ENCODE results near the gene SPATS2L.
A peak's percentile ranks its signal among the peaks of the same experiment; 100 is the strongest.

Gene SPATS2L

DNA sequence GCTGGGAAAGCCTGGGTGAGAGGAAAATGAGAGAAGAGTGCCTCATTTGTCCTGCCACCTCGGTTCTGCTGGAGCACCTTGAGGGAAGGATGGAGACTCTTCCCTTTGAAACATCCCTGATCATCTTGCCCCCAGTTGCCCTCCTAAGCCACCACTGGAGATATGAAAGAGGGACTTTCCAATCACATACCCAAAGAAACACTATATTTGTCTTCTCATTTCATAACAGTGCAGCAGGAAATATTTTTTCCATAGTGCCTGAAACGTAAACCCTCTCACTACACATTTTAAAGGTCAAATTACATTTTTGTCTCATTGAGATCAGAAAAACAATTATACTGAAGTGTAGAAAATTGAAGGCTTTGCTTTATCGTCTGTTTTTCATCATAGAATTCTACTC is 140.1 kb downstream of the SPATS2L start:
- ATAC-seq (peak; percentile 44), DNase-seq (no peak)

DNA sequence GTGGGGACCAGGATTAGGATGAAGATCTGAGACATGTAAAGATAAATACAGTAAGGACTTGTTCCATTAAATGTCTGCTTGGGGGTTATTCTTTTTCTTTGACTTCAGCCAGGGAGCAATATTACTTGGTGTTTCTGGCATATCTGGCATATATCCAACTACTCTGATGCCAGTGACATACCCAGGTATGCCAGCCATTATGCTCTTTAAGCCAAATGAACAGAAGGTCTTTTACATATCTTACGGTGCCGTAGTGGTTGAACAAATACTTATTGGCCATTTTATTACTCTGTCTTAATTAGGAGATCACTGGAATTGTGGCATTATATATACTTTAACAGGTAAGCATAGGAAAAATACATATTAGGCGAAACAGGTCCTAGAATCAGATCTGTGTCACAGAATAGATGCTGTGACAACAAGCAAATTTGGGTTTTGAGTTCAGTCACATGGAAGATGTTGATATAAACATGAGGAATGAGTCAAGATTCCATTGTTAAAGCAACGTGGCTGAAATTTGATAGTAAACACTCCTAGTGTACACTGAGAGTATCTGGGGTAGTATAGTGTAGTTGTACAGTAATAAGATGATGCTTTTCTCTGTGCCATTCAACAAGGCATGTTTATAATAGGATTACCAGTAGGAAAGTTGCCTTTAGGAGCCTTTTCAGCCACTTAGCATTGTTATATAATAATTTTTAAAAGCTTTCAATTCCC is 140.8 kb downstream of the SPATS2L start:
- no peak for DNase-seq
- no peak for ATAC-seq

DNA sequence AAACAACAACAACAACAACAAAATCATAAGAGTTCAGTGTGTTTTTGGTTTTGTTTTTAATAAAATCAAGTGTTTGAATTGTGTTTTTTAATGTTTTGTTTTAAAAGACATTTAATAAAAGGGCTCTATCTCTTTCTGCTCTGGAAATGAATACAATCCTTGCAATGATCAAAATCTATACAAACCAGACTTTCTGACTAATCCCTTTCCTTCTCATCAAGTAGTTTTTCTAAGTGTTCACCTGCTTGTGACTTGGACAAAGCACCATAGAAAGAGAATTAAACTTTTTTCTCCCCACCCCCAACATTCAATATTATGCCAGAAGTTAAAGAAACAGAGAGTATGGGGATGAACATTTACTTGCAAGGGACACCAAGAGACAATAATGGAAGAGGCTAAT is 142.0 kb downstream of the SPATS2L start:
- ATAC-seq: no peak
- DNase-seq: no peak

DNA sequence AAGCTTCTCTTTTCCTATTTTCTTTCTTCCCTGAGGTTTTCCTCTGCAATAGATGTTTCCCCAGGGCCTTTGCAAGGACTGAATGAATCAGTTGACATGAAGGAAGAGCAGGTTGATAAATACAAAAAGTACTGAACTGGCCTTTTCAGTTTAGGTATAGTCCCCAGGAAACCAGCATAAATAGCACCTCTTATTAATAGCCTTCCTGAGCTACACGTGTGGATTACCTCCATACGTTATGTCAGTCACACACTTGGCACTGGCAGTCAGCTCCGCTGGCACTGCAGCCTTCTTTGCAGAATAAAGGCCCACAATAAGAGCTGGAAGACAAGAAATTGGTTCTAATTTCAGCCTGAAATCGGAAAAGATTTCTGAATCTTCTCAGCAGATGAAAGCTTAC is 142.7 kb downstream of the SPATS2L start:
- ATAC-seq (no peak), DNase-seq (no peak)

DNA sequence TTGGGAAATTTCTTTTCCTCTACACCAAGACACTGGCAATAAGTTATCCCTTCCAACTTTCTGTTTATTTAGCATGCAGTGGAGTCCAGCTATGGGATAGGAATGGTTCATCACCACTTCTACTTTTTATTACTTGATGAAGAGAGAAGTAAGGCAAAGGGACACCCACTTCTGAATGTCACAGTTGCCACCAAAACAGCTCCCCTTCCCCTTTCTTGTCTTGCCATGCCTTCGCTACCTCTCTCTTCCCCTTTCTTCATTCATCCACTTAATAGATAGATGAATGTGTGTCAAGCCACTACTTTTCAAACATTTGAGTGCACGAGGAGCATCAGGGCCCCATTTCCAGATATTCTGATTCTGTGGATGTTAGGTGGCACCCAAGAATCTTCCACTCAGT is 143.8 kb downstream of the SPATS2L start:
- DNase-seq (no peak), ATAC-seq (no peak)

DNA sequence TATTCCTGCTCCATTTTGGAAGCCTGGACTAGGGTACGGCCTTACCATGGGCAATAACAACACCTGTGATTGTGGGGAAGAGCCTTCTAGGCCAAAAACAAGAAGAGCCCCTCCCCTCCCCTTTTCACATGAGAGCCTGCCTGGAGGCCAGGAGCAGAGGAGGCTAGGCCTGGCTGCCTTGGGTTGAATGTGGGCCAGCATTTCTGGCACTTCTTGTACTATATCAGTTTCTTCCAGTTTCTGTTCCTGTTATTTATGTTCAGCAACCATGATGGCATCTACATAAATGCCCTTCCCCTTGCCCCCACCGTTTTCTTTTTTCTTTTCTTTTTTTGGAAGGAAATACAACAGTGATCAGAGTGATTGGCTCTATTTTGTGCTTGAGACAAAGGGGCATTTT is 145.0 kb downstream of the SPATS2L start:
- ATAC-seq: no peak

DNA sequence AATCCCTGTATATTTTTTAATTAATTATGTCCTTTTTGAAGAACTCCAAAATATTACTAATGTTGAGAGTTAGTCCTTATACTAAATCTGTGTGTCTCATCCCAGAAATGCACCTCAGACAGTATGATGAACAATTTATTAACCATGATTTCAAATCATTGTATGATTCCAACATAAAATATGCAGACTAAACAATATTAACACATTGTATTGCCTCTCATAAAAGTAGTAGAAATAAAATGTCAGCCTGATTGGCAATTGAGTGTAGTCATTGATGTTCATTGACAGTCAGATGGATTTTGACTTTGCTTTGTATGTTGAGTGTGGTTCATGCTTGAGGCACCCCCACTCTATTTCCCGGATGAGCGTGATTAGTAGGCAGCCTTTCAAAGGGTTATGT is 145.9 kb downstream of the SPATS2L start:
- ATAC-seq (no peak), DNase-seq (no peak)

More for the DNA sequence above, 145.0 kb downstream of the SPATS2L start:
- DNase-seq: no peak

DNA sequence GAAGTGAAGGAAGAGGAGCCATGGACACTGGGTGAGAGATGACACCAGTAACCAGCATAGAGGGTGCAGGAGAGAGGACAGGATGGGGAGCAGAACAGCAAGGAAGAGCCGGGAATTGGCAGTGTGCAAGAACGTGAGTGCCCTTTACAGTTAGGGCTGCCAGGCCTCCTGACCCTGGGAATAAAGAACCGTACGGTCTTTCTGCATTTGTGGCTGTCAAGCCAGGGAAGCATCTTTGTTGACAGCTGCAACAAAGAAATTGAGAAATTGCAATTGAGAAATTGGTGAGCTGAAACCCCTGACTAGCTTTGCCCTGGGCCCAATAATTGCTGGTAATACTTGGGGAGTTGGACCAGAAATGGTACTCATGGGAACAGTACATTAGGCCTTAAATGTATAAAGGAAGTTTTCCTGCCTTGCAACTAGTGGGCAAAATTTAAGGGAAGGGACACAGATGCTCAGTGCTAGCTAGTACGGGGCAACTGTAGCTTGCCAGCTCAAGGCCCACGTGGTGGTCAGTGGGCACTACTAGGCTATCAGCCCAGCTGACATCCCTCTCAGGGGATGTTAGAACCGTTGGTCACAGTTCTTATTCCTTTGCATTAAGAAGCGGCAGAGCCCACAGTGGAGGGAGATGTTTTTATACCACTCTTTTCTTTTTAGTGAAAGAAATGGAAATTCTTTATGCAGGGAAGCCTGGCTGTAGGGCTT is 146.8 kb downstream of the SPATS2L start:
- no peak for ATAC-seq
- no peak for DNase-seq

DNA sequence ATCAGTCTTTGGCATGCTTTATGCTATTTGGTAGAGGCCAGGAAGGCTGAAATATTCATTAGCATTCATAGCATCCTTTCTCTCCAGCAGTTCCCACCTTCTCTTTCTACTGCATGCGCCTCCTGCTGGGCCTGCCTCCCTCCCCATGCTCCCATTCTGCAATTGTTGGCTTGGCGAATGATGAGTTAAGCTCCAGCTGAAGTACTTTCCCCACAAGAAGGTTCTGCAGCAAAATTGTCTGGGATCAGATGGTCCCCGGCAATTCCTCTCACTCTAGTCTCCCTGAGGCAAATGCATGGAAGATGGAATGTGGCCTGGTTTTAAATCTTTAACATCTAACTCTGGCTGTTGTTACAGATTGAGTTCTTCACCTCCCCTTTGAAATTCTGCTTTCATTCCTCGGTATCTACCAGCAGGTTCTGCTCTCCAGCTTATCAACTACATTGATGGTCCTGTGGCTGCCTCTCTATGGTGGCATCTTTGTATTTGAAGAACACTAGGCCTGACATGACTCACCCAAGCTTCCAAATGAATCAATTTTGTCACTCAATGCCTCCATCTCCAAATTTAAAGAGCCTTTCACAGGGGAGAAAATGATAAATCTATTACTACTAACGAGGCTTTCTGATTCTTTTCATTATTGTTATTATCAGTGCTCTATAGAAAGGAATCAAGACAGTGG is 147.5 kb downstream of the SPATS2L start:
- DNase-seq (no peak), ATAC-seq (no peak)

DNA sequence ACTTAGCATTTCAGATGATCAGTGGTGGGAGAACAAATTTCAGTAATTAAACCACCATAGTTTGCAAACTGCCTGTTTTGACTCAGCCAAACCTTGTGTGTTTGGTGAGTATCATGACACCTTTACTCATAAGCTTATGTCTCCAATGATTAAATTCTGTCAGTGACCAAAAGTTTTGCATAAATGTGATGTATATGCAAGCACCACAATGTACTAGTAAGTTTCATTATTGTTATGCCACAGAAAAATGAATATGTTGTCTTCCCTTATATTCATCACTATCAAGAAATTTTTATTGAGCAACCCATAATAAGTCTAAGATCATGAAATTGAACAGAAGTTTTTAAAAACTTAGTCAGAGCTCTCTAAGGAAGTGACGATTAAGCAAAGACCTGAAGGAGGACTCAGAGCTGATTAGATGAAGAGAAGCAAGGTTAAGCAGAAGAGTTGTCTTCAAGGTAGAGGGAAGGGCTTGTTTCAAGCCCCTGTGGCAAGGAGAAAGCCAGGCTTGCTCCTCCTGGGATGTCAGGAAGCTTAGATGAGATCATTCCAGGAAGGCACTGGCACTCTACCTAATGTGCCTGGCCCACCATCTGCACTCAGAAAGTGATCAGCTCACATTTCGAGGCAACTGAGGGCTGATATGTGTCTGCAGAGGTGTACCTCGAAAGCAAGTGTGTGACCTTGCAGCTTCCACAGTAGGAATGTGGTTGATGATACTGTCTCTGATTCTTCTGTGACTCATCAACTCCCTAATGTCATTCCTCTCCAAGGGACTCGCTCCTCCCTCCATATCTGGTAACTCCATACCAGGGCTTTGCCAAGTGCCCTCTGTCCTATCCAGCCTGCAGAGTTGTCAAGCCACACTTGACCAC is 148.7 kb downstream of the SPATS2L start:
- ATAC-seq (peak; percentile 82), DNase-seq (no peak)

DNA sequence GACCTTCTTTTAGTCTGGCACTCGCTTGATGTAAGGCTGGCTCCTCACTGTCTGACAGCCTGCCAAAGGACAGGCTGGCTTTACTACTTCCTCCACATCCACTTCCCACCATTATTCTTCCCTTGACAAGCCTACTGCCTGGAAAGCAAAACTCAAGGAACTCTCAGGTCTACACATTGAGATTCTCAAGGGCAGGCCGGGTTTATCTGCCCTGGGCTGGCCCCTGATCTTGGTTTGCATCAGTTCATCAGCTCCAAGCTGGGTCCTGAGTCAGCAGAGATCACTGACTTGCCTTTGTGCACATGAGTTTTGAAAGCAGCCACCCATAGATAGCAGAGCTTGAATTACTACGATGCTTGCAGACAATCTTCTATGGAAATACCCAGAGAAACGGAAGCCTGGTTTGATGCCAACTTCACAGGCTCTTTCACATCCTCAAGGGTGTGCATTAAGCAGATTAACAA is 149.5 kb downstream of the SPATS2L start:
- DNase-seq (no peak), ATAC-seq (peak; percentile 44)

DNA sequence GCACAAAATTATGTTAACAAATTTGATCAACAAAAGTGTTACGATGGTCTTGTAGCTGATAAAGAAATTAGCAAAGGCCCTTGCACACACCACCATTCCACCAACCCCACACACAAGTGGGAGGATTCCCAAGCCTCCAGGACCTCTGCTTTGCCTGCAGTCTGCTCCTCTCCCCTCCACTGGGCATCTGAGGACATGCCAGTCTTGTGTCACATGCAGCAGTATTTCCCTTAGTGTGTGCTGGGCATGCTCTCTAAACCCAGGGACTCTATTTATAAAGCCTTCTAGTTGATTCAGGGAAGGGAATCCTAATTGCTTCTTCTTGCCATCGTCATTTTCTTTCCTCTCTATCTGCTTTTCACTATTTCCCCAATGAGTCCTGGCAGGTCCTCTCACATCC is 150.1 kb downstream of the SPATS2L start:
- DNase-seq (no peak), ATAC-seq (no peak)

DNA sequence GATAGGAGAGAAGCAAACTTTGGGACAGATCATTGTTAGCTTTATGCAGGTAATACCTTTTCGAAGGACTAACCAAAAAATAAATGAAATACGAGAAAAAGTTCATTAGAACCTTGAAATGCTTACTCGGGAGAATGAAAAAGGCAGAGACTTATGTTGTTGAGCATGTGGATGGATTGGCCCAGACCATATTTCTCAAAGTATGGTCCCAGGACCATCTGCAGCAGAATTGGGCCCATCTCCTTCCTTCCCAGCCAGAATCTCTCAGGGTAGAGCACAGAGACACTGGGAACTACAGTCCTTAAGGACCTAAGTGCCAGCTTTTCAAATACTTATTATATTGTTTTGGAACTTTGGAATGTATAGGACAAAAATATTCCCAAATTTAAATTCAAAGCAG is 152.6 kb downstream of the SPATS2L start:
- ATAC-seq: no peak
- no peak for DNase-seq

DNA sequence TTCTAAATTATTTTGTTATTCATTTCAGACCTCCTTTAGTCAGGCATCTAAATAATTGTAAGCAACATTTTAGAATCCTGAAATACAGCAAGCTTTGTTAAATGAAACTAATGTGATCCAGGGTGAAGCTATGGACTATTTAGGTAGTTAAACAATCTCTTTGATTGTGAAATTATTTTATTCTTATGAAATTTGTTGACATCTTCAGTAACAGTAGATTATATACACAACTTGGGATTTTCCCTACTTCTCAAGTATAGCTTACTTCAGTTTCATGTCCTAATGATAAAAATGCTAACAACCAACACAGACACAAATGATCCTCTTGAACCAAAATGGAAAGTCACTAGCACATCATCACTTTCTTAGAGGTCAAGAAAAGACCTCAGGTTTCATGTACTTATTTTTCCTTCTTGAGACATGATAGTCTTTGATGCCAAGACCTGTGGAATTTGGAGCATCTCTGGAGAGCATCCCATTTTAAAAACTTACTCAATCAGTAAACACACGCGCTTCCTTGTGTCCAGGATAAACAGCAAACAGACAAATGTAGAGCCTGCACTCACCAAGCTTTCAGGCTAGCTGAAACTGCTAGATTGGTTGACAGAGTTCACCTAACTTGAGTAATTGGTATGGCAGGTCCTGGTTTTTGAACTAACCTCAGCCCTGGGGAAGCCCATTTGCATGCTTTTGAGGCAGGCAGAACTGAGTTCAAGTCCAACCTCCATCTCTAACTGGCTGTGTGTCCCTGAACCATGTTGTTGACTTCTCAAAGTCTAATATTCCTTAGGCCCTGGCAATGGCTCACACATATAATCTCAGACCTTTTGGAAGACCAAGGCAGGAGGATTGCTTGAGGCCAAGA is 155.6 kb downstream of the SPATS2L start:
- DNase-seq: no peak
- ATAC-seq: no peak

DNA sequence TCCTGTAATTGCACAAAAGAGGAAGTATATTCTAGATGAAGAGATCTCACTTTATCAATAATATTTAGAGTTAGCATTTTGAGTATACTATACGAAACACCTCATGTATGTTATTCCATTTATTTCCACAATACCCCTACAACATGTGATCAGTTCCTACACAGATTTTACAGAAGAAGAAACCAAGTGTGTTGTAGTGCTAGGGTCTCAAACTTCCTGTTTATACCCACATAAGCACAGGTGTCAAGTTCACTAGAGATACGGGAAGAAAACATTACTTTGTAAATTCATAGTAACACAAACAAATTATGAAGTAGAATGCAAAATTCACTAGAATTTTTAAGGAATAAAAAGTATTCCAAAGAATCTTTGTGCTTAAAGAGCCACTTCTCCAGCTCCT is 157.0 kb downstream of the SPATS2L start:
- no peak for DNase-seq
- ATAC-seq: no peak

DNA sequence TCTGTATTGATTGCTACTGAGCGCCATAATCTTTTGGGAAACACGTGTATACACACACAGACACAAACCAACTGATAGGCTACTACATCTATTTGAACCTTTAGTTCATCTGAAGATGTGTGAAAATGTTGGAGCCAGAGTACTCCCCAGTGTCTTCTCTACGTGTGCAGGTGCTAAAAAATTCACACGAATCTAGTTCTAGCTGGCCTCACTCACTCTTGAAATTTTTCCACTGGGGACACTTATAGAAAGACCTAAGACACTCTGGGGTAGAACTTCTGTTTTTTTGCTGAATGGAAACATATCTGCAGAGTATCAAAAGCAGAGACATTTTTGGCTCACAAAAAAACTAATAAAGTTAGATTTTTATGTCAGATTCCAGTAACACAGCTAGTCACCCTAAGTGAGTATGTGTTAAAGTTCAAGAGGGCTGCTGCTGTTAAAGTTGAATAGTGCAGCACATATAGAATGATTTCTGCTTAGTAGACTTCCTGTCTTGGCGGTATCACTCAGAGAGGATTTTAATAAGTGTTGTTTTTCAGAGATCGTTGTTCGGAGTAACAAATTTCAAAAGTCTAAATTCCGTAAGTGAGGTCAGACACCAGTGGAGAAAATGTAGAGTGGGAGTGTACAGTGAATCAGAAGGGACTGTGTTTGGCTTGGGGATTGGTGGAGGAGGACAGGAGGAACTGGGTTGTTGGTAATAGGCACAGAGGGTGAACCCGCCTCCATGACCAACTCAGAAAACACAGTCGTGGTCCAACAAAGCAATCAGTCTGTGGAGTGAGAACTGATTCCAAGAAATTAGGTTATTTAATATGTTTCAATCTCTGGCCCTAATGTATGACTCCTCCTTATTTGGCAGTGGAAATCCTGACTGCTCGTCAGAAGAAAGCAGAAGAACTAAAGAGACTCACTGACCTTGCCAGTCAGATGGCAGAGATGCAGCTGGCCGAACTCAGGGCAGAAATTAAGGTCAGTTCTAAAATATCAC is 160.2 kb downstream of the SPATS2L start:
- DNase-seq: peak; percentile 34

DNA sequence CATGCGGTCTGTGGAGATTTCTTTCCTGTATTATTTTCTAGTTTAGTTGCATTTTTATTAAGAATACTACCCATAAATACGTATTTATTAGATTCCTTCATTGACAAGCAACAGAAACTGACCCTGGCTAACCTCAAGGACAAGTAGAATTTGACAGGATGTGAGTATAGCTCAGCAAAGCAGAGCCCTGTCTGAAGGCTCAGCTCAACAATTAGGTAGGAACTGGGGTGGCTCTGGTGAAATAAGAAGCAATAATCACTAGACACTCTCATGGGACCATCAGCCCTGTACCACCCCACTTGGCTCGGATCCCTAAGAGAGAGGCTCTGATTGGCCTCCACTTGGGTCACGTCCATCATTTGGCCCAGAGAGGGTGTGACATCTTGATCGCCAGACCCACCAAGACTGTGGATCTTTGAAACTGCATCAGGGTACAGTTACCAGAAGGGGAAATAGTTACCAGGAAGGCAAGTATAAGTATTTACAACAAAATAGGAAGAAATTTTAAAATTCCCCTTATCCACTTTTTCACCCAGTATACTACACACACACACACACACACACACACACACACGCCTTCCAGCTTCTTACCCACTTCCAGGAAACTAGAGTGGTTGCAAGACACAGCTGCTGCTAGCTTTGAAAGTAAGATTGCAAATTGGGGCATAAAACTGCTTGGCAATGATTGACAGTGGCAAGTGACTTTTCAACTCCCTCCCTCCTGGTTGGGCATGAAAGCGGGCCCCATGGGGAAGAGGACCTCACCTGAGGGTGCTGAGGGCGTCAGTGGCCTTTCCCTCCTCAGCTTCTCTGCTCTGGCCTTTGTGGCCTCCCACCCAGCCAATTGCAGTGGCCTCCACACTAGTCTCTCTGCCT is 161.6 kb downstream of the SPATS2L start:
- DNase-seq (no peak), ATAC-seq (no peak)

More for the DNA sequence above, 160.2 kb downstream of the SPATS2L start:
- ATAC-seq: peak; percentile 87

DNA sequence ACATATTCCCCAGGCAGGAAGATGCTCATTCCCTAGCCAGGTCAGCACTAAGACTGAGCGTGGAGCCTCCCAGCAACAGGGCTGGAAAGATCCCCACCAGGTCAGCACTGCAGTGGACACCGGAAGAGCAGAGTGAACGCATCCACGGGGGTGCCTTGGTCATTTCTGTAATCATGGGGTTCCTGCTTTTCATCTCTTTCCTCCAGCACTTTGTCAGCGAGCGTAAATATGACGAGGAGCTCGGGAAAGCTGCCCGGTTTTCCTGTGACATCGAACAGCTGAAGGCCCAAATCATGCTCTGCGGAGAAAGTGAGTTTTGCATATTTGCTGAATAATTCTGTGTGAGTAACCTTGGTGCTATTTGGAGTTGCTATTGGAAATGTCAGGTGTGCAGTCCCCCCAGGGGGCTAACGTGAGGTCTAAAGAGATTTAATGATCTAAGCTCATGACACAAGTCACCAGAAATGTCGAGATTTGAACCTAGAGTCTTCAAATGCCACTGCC is 163.3 kb downstream of the SPATS2L start:
- DNase-seq: no peak

DNA sequence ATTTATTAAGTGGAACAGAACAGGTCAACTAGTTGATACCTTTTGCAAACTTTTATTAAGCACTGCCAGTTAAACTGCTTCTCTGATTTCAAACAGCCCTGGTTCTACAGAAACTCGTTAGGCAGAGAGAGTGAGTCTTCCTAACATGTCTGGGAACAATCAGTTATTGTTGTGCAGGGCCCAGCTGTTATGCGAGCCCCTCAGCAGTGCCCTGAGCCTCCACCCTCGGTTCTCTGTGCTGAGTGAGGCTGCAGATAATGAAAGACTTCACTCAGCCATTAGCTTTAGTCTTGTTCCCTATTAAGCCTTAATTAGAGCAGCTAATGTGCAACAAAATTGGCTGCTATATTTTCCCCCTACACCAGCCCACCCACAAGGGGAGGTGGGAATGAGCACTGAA is 163.7 kb downstream of the SPATS2L start:
- ATAC-seq (no peak), DNase-seq (no peak)

More for the DNA sequence above, 163.3 kb downstream of the SPATS2L start:
- no peak for ATAC-seq
